GM23338 (cell line): ENCODE results near the gene JPH3. TPM values are rescaled to one million over a fixed set of nuclear protein-coding genes. Genes with fewer than 3 reads are reported as not detected.

ENCODE experiments used
- ATAC-seq: fragments of 200-7000 bp; cut with Tn5 transposase; 3 replicates; pipeline ENCODE4 v1.9.1; 2020
- DNase-seq: peaks from one replicate; pipeline ENCODE4 v3.0.0-alpha.2; 2015; ENCODE audit warnings: low spot score
- H2AFZ ChIP-seq: fragments of 200-600 bp; sonication (generic); 2 replicates; pipeline ENCODE4 v1.8.0; 2016; ENCODE audit warnings: antibody characterized with exemption, mild to moderate bottlenecking, moderate library complexity
- H3F3A ChIP-seq: fragments of 200-600 bp; sonication (generic); replicated peaks from 2 replicates; pipeline ENCODE4 v1.8.0; 2017; ENCODE audit warnings: antibody characterized with exemption, mixed run types, low read depth
- H3K27ac ChIP-seq: fragments of 200-600 bp; sonication (generic); 2 replicates; pipeline ENCODE4 v1.6.1; 2016; ENCODE audit warnings: low read depth
- H3K27me3 ChIP-seq: fragments of 200-600 bp; sonication (generic); 2 replicates; pipeline ENCODE4 v1.8.0; 2016; ENCODE audit warnings: mild to moderate bottlenecking, mixed run types, moderate library complexity; ENCODE audit not compliant: insufficient read depth
- H3K36me3 ChIP-seq: fragments of 200-600 bp; sonication (generic); 2 replicates; pipeline ENCODE4 v1.8.0; 2016; ENCODE audit warnings: mild to moderate bottlenecking; ENCODE audit not compliant: insufficient read depth
- H3K4me1 ChIP-seq: fragments of 200-600 bp; sonication (generic); 2 replicates; pipeline ENCODE4 v1.8.0; 2016; ENCODE audit warnings: mild to moderate bottlenecking, moderate library complexity; ENCODE audit not compliant: insufficient read depth
- H3K4me2 ChIP-seq: fragments of 200-600 bp; sonication (generic); 2 replicates; pipeline ENCODE4 v1.7.1; 2017; ENCODE audit warnings: mixed run types
- H3K4me3 ChIP-seq: fragments of 200-600 bp; sonication (generic); 2 replicates; pipeline ENCODE4 v1.6.1; 2016; ENCODE audit warnings: mixed run types
- H3K79me2 ChIP-seq: fragments of 200-600 bp; sonication (generic); replicated peaks from 2 replicates; pipeline ENCODE4 v1.8.0; 2017; ENCODE audit warnings: mild to moderate bottlenecking; ENCODE audit not compliant: insufficient read depth
- H3K9me2 ChIP-seq: fragments of 200-600 bp; sonication (generic); 2 replicates; pipeline ENCODE4 v1.8.0; 2017; ENCODE audit not compliant: insufficient read depth
- H4K20me1 ChIP-seq: fragments of 200-600 bp; sonication (generic); replicated peaks from 2 replicates; pipeline ENCODE4 v1.8.0; 2017; ENCODE audit warnings: mild to moderate bottlenecking; ENCODE audit not compliant: insufficient read depth
- H3K27ac Mint-ChIP-seq: 2 replicates; pipeline ENCODE4 v1.8.0; 2020; ENCODE audit warnings: inconsistent platforms, mild to moderate bottlenecking, moderate library complexity, mixed read lengths
- H3K27me3 Mint-ChIP-seq: 3 replicates; pipeline ENCODE4 v1.8.0; 2022; ENCODE audit warnings: low read depth, mild to moderate bottlenecking, moderate library complexity, mixed read lengths, inconsistent platforms; ENCODE audit not compliant: insufficient read depth, poor library complexity
- H3K36me3 Mint-ChIP-seq: 3 replicates; pipeline ENCODE4 v1.8.0; 2021; ENCODE audit warnings: low read depth, mild to moderate bottlenecking, inconsistent platforms, moderate library complexity, mixed read lengths
- H3K4me1 Mint-ChIP-seq: 3 replicates; pipeline ENCODE4 v1.8.0; 2020; ENCODE audit warnings: mild to moderate bottlenecking, inconsistent platforms, mixed read lengths
- H3K4me3 Mint-ChIP-seq: 3 replicates; pipeline ENCODE4 v1.8.0; 2021; ENCODE audit warnings: moderate library complexity, mild to moderate bottlenecking, inconsistent platforms, mixed read lengths
- H3K9me3 Mint-ChIP-seq: 3 replicates; pipeline ENCODE4 v1.8.0; 2020; ENCODE audit warnings: moderate library complexity, mild to moderate bottlenecking, inconsistent platforms, mixed read lengths
- CREB1 ChIP-seq: fragments of 250-450 bp; sonication (Bioruptor Pico); IDR thresholded peaks from 2 replicates; pipeline ENCODE4 v1.5.0; 2020; ENCODE audit warnings: low read depth, mild to moderate bottlenecking, moderate library complexity
- CTCF ChIP-seq, 2 experiments: fragments of 200-600 bp in 1 of 2; sonication (generic) in 1 of 2; conservative IDR thresholded peaks; 2 replicates each; pipeline versions ENCODE4 v1.5.1 to v1.6.1; 2016 to 2017; ENCODE audit warnings: antibody characterized with exemption in 2 of 2, low read depth in 2 of 2, mild to moderate bottlenecking in 2 of 2, moderate library complexity in 1 of 2
- ETS1 ChIP-seq: IDR thresholded peaks from 2 replicates; pipeline ENCODE4 v1.6.1; 2016; ENCODE audit warnings: antibody characterized with exemption
- EZH2 ChIP-seq: fragments of 200-600 bp; sonication (generic); IDR thresholded peaks from one replicate; pipeline ENCODE4 v1.8.0; 2017; ENCODE audit warnings: antibody characterized with exemption, mild to moderate bottlenecking, low read depth; ENCODE audit not compliant: unreplicated experiment
- EZH2phosphoT487 ChIP-seq: fragments of 200-600 bp; sonication (generic); IDR thresholded peaks from one replicate; pipeline ENCODE4 v1.8.1; 2018; ENCODE audit warnings: antibody characterized with exemption; ENCODE audit not compliant: unreplicated experiment
- JUNB ChIP-seq: IDR thresholded peaks from one replicate; pipeline ENCODE4 v1.6.1; 2016; ENCODE audit warnings: antibody characterized with exemption; ENCODE audit not compliant: unreplicated experiment
- NANOG ChIP-seq: IDR thresholded peaks from 2 replicates; pipeline ENCODE4 v1.6.1; 2016; ENCODE audit warnings: antibody characterized with exemption, borderline replicate concordance
- POLR2AphosphoS5 ChIP-seq: IDR thresholded peaks from 2 replicates; pipeline ENCODE4 v1.6.1; 2016; ENCODE audit warnings: antibody characterized with exemption, low read depth
- REST ChIP-seq: IDR thresholded peaks from one replicate; pipeline ENCODE4 v1.6.1; 2018; ENCODE audit warnings: antibody characterized with exemption; ENCODE audit not compliant: unreplicated experiment
- STAT1 ChIP-seq: IDR thresholded peaks from one replicate; pipeline ENCODE4 v1.6.1; 2016; ENCODE audit warnings: antibody characterized with exemption; ENCODE audit not compliant: unreplicated experiment
- ZNF114 ChIP-seq: fragments of 250-450 bp; sonication (Bioruptor Pico); IDR thresholded peaks from 2 replicates; pipeline ENCODE4 v1.5.0; 2020; ENCODE audit warnings: mild to moderate bottlenecking, moderate library complexity
- ZNF331 ChIP-seq: fragments of 250-450 bp; sonication (Bioruptor Pico); IDR thresholded peaks from 2 replicates; pipeline ENCODE4 v1.5.0; 2020; ENCODE audit warnings: low read depth, mild to moderate bottlenecking, moderate library complexity
- polyA plus RNA-seq: library from polyadenylated mRNA; unstranded; fragments of >200 nt; fragmentation: Nextera tagmentation; extraction: Ambion mirVana; gene quantifications from 2 replicates; pipeline ENCODE4 v1.2.1, GENCODE V29; 2016
- total RNA-seq: library from RNA; depleted of rRNA; stranded (reverse); fragments of >200 nt; shearing (Covaris generic); gene quantifications from 2 replicates; pipeline ENCODE4 v1.2.3, GENCODE V29; 2014

Gene JPH3
- total and polyA plus RNA-seq, 2 experiments from 2014 or later, result 8.4 to 38.3 TPM

GRCh38 chr16:87664792-87665191 is 62.5 kb downstream of the JPH3 start (continued):
- no peak for TF ChIP-seq REST
- TF ChIP-seq ZNF331, result no peak
- no peak for TF ChIP-seq NANOG
- no peak for TF ChIP-seq EZH2
- no peak for TF ChIP-seq EZH2phosphoT487
- TF ChIP-seq STAT1, result no peak
- no peak for TF ChIP-seq ETS1
- TF ChIP-seq POLR2AphosphoS5, result no peak
- no peak for TF ChIP-seq JUNB
- TF ChIP-seq ZNF114 (CRISPR knock-in tag), result no peak

- no peak for ATAC-seq
- no peak for DNase-seq
- Histone ChIP-seq H3K79me2 (no peaks in the 10 kb centered on the region), H3K36me3 (no peaks in the 10 kb centered on the region), H3K4me2 (no peak overlapping the region), H3F3A (peaks cover 7% of the 10 kb centered on the region; the same call in 1 of the 2 replicates), H4K20me1 (peaks cover 20% of the 10 kb centered on the region; the same call in 1 of the 2 replicates), H3K4me3 (no peak overlapping the region), H3K9me2 (no peaks in the 10 kb centered on the region), H3K27ac (no peak overlapping the region), H3K27me3 (no peaks in the 10 kb centered on the region), H2AFZ (no peak overlapping the region), H3K4me1 (no peaks in the 10 kb centered on the region)
- no peak overlapping the region for H3K4me3 Mint-ChIP-seq
- no peak overlapping the region for H3K27ac Mint-ChIP-seq
- no peaks in the 10 kb centered on the region for H3K36me3 Mint-ChIP-seq
- H3K9me3 Mint-ChIP-seq, result no peaks in the 10 kb centered on the region
- H3K4me1 Mint-ChIP-seq, result peaks cover 14% of the 10 kb centered on the region
- peaks cover 9% of the 10 kb centered on the region for H3K27me3 Mint-ChIP-seq
- TF ChIP-seq STAT1 (no peak), REST (no peak), CTCF (conservative IDR thresholded peaks at IDR 0.05; ENCODE audit: low read depth in 2 of 2) (no peak), CREB1 (CRISPR knock-in tag) (no peak), ZNF331 (no peak), ETS1 (no peak), JUNB (no peak), EZH2 (no peak)
These were observed 62.9 kb downstream of the JPH3 start for GRCh38 chr16:87665193-87665592.
